ENCODE measurements around the gene PDK3.

PDK3 gene

DNA sequence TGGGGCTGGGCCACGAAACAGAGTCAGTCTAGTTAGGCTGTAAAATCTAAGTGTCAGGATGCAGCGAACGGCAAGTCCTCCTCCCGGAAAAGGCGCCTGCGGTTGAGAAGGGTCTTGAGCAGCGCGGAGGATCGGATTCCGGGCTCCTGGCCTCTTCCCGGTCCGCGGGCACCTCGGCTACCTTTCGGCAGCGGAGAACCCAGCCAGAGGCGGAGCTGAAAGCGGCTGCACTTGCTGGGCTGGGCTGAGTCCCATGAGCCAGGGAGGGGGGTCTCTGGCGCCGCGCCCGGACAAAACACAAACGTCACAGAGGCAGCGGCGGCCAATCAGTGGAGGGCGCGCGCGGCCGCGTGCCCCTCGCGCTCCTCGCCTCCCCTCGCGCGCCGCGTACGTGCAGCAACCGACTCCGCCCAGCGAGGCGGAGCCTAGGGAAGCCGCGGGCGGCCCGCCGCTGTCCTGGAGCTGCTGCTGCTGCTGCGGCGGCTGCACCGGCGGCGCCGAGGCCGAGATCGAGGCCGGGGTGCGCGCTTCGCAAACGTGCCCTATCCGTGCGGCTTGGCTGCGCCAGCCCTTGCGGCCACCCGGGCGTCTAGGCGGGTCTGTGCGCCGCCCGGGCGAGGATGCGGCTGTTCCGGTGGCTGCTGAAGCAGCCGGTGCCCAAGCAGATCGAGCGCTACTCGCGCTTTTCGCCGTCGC, at the start of gene PDK3:
TSS of gene PDK3 (plus strand) at position 451 of the 696 bp plus-strand sequence. CDS start at position 621, 170 bp downstream.
- no peaks in the 10 kb centered on the region for H3K36me3 Mint-ChIP-seq (ENCODE audit: low read depth)
- H3K4me3 Mint-ChIP-seq, result peak within 1 kb of the TSS; percentile 90 to 91 (median 91)
- H3K27ac Mint-ChIP-seq, result peak within 1 kb of the TSS; percentile 73 to 95 (median 90)
- TF ChIP-seq CTCF (IDR thresholded peaks at IDR 0.05; ENCODE audit: unreplicated experiment in 3 of 3), result no peak
- H3K27me3 Mint-ChIP-seq (ENCODE audit: low read depth), result no peaks in the 10 kb centered on the region
- H3K4me1 Mint-ChIP-seq, result peaks cover 23% of the 10 kb centered on the region
- no peaks in the 10 kb centered on the region for H3K9me3 Mint-ChIP-seq

- peaks cover 7% of the 10 kb centered on the region for H3K27me3 Mint-ChIP-seq (ENCODE audit: low read depth)
- H3K36me3 Mint-ChIP-seq (ENCODE audit: low read depth), result no peaks in the 10 kb centered on the region
- H3K9me3 Mint-ChIP-seq, result peaks cover 24% of the 10 kb centered on the region
- no peak overlapping the region for H3K4me3 Mint-ChIP-seq
- no peak overlapping the region for H3K27ac Mint-ChIP-seq
- H3K4me1 Mint-ChIP-seq, result no peaks in the 10 kb centered on the region
- no peak for TF ChIP-seq CTCF (IDR thresholded peaks at IDR 0.05; ENCODE audit: unreplicated experiment in 3 of 3)
These were observed 49.2 kb upstream of the PDK3 start for GRCh38 chrX:24415921-24416320.

- Mint-ChIP-seq H3K4me1 (peaks cover 37% of the 10 kb centered on the region), H3K27me3 (ENCODE audit: low read depth) (no peaks in the 10 kb centered on the region)
- TF ChIP-seq CTCF (IDR thresholded peaks at IDR 0.05; ENCODE audit: unreplicated experiment in 3 of 3), result no peak
These were observed 41.1 kb upstream of the PDK3 start for GRCh38 chrX:24423960-24424359.

DNA sequence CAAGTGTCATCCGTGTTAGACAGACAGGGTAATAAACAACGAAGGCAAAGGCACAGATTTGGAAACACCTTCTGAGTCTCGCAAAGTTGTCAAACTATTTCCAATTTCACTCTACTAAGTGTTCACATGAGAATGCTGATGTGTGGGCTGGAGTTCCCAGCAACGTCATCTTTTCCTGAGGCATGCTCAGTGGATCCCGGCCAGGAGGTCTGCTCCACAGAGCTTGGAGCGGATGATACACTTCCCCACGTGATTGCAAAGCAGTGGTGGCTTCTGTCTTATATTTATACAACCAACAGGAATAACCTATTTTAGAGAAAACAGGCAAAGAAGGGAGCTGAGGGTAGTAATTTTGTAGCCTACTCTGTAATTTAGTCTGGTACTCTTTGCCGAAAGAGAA, 40.1 kb upstream of the PDK3 start:
- no peak overlapping the region for H3K4me3 Mint-ChIP-seq
- no peak for TF ChIP-seq CTCF (IDR thresholded peaks at IDR 0.05; ENCODE audit: unreplicated experiment in 3 of 3)
- H3K9me3 Mint-ChIP-seq, result peaks cover 18% of the 10 kb centered on the region
- peak overlapping the region; percentile 43 to 82 (median 71) for H3K27ac Mint-ChIP-seq
- H3K4me1 Mint-ChIP-seq, result peaks cover 37% of the 10 kb centered on the region
- no peaks in the 10 kb centered on the region for H3K36me3 Mint-ChIP-seq (ENCODE audit: low read depth)
- H3K27me3 Mint-ChIP-seq (ENCODE audit: low read depth), result no peaks in the 10 kb centered on the region

More at GRCh38 chrX:24423960-24424359, 41.1 kb upstream of the PDK3 start:
- H3K27ac Mint-ChIP-seq, result peak overlapping the region; percentile 43 to 82 (median 71)
- H3K9me3 Mint-ChIP-seq, result peaks cover 20% of the 10 kb centered on the region
- no peak overlapping the region for H3K4me3 Mint-ChIP-seq
- no peaks in the 10 kb centered on the region for H3K36me3 Mint-ChIP-seq (ENCODE audit: low read depth)

GRCh38 chrX:24425806-24426205, 39.3 kb upstream of the PDK3 start:
- H3K9me3 Mint-ChIP-seq, result peaks cover 13% of the 10 kb centered on the region
- no peaks in the 10 kb centered on the region for H3K27me3 Mint-ChIP-seq (ENCODE audit: low read depth)
- H3K36me3 Mint-ChIP-seq (ENCODE audit: low read depth), result no peaks in the 10 kb centered on the region
- H3K4me3 Mint-ChIP-seq, result no peak overlapping the region
- H3K4me1 Mint-ChIP-seq, result peaks cover 37% of the 10 kb centered on the region
- peak overlapping the region in 2 of 3 experiments; percentile 89 to 97 for H3K27ac Mint-ChIP-seq
- TF ChIP-seq CTCF (IDR thresholded peaks at IDR 0.05; ENCODE audit: unreplicated experiment in 3 of 3), result no peak

Data from nephron (organoid).